Osteocyte (in vitro differentiated cells): ENCODE measurements around the gene LFNG. TPM values are rescaled to one million over a fixed set of nuclear protein-coding genes. Genes with fewer than 3 reads are reported as not detected.
A peak's percentile ranks its signal among the peaks of the same experiment; 100 is the strongest.

Experiments
- DNase-seq: peaks from one replicate; pipeline ENCODE4 v3.0.0; 2021; ENCODE audit warnings: mixed read lengths; ENCODE audit not compliant: unreplicated experiment; ENCODE audit errors: extremely low spot score
- H3K27ac Mint-ChIP-seq: one replicate; pipeline ENCODE4 v1.8.0; 2021; ENCODE audit warnings: mild to moderate bottlenecking, mixed read lengths; ENCODE audit not compliant: unreplicated experiment
- H3K27me3 Mint-ChIP-seq: one replicate; pipeline ENCODE4 v1.8.0; 2021; ENCODE audit warnings: mixed read lengths; ENCODE audit not compliant: unreplicated experiment
- H3K36me3 Mint-ChIP-seq: one replicate; pipeline ENCODE4 v1.8.0; 2021; ENCODE audit warnings: mixed read lengths; ENCODE audit not compliant: unreplicated experiment
- H3K4me1 Mint-ChIP-seq: one replicate; pipeline ENCODE4 v1.8.0; 2021; ENCODE audit warnings: mixed read lengths; ENCODE audit not compliant: unreplicated experiment
- H3K4me3 Mint-ChIP-seq: one replicate; pipeline ENCODE4 v1.8.0; 2021; ENCODE audit warnings: mild to moderate bottlenecking, moderate library complexity, mixed read lengths; ENCODE audit not compliant: unreplicated experiment
- H3K9me3 Mint-ChIP-seq: one replicate; pipeline ENCODE4 v1.8.0; 2021; ENCODE audit warnings: mixed read lengths; ENCODE audit not compliant: unreplicated experiment
- CTCF ChIP-seq: fragments of 200-600 bp; sonication (generic); IDR thresholded peaks from 2 replicates; pipeline ENCODE4 v1.5.0; 2021; ENCODE audit warnings: antibody characterized with exemption, mild to moderate bottlenecking, moderate library complexity
- total RNA-seq: library from RNA; stranded (reverse); gene quantifications from 2 replicates; pipeline ENCODE4 v1.2.1, GENCODE V29; 2021

Gene LFNG
- total RNA-seq, 1 donor from 2014 or later: 23.3 TPM

- no peaks in the 10 kb centered on the region for H3K9me3 Mint-ChIP-seq
- H3K36me3 Mint-ChIP-seq: no peaks in the 10 kb centered on the region
- H3K4me1 Mint-ChIP-seq: peaks cover 35% of the 10 kb centered on the region
- H3K27me3 Mint-ChIP-seq: no peaks in the 10 kb centered on the region
- no peak overlapping the region for H3K27ac Mint-ChIP-seq
- TF ChIP-seq CTCF: no peak
- no peak for DNase-seq
- H3K4me3 Mint-ChIP-seq: no peak overlapping the region
Measured at GRCh38 chr7:2510130-2510776, 9.3 kb upstream of the LFNG start.

GRCh38 chr7:2510909-2511768 lies 8.4 kb upstream of the LFNG start:
- DNase-seq: no peak
- Mint-ChIP-seq H3K4me3 (no peak overlapping the region), H3K27ac (no peak overlapping the region), H3K4me1 (peaks cover 43% of the 10 kb centered on the region), H3K27me3 (no peaks in the 10 kb centered on the region), H3K9me3 (no peaks in the 10 kb centered on the region), H3K36me3 (no peaks in the 10 kb centered on the region)
- TF ChIP-seq CTCF: no peak

- no peaks in the 10 kb centered on the region for H3K36me3 Mint-ChIP-seq
Measured at GRCh38 chr7:2511769-2512168, 7.8 kb upstream of the LFNG start.

GRCh38 chr7:2512179-2512661 lies 7.4 kb upstream of the LFNG start:
- no peak for DNase-seq
- Mint-ChIP-seq H3K36me3 (no peaks in the 10 kb centered on the region), H3K4me1 (peaks cover 52% of the 10 kb centered on the region), H3K27me3 (no peaks in the 10 kb centered on the region), H3K27ac (no peak overlapping the region), H3K9me3 (no peaks in the 10 kb centered on the region), H3K4me3 (no peak overlapping the region)
- no peak for TF ChIP-seq CTCF

More at GRCh38 chr7:2511769-2512168, 7.8 kb upstream of the LFNG start:
- no peak for TF ChIP-seq CTCF
- H3K27me3 Mint-ChIP-seq: no peaks in the 10 kb centered on the region
- H3K27ac Mint-ChIP-seq: no peak overlapping the region
- DNase-seq: no peak
- H3K4me3 Mint-ChIP-seq: no peak overlapping the region
- no peaks in the 10 kb centered on the region for H3K9me3 Mint-ChIP-seq
- H3K4me1 Mint-ChIP-seq: peaks cover 48% of the 10 kb centered on the region

GRCh38 chr7:2512713-2513112 lies 6.9 kb upstream of the LFNG start:
- Mint-ChIP-seq H3K9me3 (no peaks in the 10 kb centered on the region), H3K36me3 (no peaks in the 10 kb centered on the region), H3K27me3 (no peaks in the 10 kb centered on the region), H3K4me1 (peaks cover 53% of the 10 kb centered on the region), H3K27ac (peak overlapping the region; percentile 34), H3K4me3 (no peak overlapping the region)
- DNase-seq: no peak
- no peak for TF ChIP-seq CTCF
